NCI-H2196 treated with DMSO at 0.1 percent for 48 hours (cell line): ENCODE measurements around the gene ACTN4.
"Not testable (repeated sequence)": the region's sequence is repeated elsewhere in the genome, so short reads cannot be mapped to it uniquely, and the experiment has no call there.

Experiments used
- DNase-seq: peaks from one replicate; lab custom pipeline; 2025; ENCODE audit not compliant: unreplicated experiment; lab: John Stamatoyannopoulos, UW

The ACTN4 gene

GRCh38 chr19:38647368-38647965 lies at the start of gene ACTN4:
Gene ACTN4 (plus strand): TSS chr19:38647649. CDS start chr19:38647746, 97 bp downstream.
- DNase-seq: peak; percentile 91

- DNase-seq: no peak
These were observed 47.7 kb upstream of the ACTN4 start for GRCh38 chr19:38599722-38600121.

- DNase-seq: not testable (repeated sequence)
These were observed 44.6 kb upstream of the ACTN4 start for GRCh38 chr19:38602856-38603255.

DNA sequence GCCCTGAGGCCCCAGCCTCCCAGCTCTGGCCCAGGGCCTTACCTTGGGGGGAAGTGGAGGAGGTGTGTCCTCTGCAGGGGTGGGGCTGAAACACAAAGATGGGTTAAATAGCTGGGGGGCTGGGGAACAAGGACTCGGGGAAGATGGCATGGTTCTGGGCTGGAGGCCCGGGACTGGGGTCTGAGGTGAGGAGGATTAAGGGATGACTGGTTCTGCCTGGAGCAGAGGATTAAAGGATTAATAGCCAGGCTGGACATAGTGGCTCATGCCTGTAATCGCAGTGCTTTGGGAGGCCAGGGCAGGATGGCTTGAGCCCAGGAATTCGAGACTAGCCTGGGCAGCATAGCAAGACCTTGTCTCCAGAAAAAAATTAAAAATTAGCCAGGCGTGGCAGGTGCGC lies 41.3 kb upstream of the ACTN4 start:
- DNase-seq: no peak

DNA sequence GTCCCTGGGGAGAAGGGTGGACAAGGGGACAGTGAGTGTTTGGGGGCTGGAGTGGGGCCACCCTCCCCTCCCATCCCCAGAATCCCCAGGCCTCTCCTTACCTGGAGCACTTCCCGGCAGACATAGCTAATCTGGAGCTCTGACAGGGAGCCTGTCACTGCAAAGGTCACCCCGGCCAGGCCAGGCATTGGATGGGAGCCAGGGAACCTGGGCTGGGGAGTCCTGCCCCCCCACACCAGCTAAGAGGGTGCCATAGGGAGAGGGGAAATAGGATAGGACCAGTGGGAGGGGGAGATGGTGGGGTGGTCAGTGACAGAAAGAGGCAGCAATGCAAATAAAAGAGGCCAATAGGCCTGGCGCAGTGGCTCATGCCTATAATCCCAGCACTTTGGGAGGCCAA lies 33.2 kb upstream of the ACTN4 start:
- no peak for DNase-seq

DNA sequence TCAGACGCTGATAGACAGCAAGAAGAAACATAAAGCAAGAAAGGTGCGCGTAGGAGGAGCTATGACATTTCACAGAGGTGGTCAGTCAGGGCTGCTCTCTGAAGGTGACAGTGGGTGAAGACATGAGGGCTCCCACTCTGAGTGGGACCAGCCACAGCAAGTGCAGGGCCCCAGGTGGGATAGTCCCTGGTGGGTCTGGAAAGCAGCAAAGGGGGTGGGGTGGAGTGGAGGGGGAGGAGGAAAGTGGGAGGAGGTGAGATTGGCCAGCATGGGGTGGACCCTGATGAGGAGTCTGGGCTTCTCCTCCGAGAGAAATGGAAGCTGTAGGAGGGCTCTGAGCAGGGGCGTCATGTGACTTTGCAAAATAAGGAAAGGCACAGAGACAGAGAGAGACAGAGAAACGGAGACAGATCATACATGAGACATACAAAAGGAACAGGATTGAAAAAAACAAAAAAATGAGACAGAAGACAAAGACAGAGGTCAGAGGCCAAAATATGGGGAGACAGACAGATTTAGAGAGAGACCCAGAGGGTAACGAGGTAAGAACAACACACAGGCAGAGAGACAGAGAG lies 32.4 kb upstream of the ACTN4 start:
- DNase-seq: no peak

DNA sequence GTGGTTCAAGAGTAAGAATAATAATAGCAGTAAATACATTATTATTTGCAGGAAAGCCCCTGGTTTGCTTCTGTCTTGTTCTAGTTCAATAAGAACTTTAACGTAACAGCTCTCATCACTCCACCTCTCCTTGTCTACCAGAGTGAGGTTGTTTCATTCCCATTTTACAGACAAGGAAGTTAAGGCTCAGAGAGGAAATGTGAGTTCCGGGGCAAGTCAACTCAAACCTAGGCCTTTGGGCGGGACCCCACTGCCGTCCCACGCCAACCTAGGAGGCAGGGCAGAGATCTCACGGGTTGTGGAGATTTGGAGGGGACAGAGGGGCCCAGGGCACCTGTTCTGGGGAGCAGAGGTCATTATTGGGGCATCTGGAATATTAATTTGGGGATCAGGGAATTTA lies 31.2 kb upstream of the ACTN4 start:
- DNase-seq: no peak

DNA sequence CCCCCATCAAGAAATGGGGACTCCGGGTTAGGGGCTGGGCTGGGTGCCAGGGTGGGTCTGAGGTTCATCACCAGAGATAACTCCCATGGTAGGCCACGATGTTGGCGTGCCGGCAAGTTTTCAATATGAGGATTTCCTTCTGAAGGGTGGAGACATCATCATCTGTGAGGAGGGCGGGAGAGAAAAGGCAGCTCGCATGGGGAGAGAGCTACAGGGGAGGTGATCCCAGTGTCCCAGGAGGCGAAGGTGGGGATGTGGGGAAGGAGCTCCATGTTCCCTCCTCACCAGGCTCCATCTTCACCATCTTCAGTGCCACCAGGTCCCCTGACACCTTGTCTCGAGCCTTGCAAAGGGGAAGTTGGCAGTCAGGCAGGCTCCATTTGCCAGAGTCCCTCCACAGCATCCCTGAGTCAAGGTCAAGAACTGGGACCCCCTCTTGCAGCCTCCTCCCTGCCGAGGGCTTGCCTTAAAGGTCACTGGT lies 30.1 kb upstream of the ACTN4 start:
- DNase-seq: no peak

DNA sequence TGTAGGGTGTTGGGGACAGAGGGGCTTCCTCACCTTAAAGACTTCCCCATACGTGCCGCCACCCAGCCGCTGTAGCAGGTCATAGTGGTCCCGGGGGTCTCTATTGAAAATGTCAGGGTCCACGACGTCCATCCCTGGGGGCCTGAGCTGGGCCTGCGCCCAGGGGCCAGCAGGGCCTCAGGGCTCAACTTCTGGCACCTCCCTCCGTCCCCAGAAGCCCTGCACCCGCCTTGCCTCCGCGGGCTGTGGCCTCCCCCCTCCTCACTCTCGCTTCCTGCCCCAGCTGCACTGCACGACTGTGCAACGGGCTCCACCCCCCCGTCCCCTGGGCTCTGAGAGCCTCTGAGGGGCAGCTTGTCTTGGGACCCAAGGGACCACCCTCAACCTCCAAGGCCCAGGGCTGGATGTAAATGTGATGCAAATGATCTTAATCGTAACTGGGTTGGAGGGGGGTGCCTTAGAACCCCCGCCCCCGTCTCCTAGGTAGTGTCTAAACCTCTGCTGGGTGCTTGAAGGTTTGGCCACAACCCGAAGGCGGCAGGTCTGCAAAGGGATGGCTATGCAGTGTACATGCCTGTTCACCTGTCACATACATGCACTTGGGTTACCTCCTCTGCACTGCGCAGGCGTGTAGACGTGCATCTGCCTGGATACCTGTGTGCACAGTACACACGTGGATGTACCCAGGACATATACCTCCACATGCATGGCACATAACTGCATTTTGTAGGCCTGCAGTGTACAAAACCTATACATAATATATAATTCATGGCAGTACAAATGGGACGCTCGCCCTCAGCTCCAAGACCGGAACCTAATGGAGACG lies 29.5 kb upstream of the ACTN4 start, which contains the start of gene MAP4K1:
TSS of gene MAP4K1 (minus strand) at position 190 of the 826 bp plus-strand sequence. CDS start at position 132, 58 bp downstream.
- no peak for DNase-seq

GRCh38 chr19:38618590-38619360 lies 28.7 kb upstream of the ACTN4 start, which contains the start of gene EIF3K:
Gene EIF3K (plus strand): TSS chr19:38619188. CDS start chr19:38619269, 81 bp downstream.
- peak; percentile 96 for DNase-seq

GRCh38 chr19:38619361-38620174 lies 27.9 kb upstream of the ACTN4 start:
- DNase-seq: no peak

DNA sequence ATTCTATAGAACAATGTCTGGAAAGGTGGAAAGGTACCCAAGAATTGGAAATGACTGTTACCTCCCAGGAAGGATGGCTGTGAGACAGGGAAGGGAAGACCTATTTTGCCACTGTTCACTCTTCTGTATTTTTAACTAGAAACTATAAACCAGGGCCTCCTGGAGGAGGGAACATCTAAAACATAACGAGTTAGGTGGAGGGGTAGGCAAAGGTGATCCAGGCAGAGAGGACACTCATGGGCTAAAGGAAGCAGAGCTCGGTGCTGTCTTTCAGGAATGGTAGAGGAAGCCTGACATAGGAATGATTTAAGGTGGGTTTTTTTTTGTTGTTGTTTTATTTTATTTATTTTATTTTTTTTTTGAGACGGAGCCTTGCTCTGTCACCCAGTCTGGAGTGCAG lies 22.6 kb upstream of the ACTN4 start:
- no peak for DNase-seq

GRCh38 chr19:38626401-38626800 lies 21.0 kb upstream of the ACTN4 start:
- DNase-seq: no peak

DNA sequence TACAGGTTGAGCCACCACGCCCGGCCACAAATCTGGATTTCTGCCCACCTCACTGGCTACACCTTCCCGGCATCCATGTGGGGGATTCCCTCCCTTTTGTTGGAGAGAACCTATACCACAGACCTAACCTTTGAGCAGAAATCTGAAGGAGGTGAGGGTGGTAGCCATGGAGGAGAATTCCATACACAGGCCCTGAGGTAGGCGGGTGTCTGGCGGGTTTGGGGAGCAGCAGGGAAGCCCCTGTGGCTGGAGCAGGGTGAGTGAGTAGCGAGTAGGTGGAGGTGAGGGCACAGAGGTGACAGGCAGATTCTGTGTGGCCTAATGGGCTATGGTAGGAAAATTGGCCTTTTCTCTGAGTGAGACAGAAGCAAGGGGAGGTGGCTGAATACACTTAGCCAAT lies 17.9 kb upstream of the ACTN4 start:
- DNase-seq: no peak

DNA sequence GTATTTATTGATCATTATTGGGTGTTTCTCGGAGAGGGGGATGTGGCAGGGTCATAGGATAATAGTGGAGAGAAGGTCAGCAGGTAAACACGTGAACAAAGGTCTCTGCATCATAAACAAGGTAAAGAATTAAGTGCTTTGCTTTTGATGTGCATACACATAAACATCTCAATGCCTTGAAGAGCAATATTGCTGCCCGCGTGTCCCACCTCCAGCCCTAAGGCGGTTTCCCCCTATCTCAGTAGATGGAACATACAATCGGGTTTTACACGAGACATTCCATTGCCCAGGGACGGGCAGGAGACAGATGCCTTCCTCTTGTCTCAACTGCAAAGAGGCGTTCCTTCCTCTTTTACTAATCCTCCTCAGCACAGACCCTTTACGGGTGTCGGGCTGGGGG lies 16.1 kb upstream of the ACTN4 start:
- not testable (repeated sequence) for DNase-seq

DNA sequence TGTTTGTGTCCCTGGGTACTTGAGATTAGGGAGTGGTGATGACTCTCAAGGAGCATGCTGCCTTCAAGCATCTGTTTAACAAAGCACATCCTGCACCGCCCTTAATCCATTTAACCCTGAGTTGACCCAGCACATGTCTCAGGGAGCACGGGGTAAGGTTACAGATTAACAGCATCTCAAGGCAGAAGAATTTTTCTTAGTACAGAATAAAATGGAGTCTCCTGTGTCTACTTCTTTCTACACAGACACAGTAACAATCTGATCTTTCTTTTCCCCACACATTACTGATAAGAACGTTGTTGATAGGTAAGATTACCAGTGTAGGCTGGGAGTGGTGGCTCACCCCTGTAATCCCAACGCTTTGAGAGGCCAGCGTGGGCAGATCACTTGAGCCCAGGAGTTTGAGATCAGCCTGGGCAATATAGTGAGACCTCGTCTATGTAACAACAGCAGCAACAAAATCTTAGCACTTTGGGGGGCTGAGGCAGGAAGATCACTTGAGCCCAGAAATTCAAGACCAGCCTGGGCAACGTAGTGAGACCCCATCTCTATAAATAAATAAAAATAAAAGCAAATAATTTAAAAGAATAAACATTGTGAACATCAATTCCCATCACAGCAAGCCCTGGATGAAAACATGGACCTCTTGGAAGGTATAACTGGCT lies 15.5 kb upstream of the ACTN4 start:
- DNase-seq: not testable (repeated sequence)

DNA sequence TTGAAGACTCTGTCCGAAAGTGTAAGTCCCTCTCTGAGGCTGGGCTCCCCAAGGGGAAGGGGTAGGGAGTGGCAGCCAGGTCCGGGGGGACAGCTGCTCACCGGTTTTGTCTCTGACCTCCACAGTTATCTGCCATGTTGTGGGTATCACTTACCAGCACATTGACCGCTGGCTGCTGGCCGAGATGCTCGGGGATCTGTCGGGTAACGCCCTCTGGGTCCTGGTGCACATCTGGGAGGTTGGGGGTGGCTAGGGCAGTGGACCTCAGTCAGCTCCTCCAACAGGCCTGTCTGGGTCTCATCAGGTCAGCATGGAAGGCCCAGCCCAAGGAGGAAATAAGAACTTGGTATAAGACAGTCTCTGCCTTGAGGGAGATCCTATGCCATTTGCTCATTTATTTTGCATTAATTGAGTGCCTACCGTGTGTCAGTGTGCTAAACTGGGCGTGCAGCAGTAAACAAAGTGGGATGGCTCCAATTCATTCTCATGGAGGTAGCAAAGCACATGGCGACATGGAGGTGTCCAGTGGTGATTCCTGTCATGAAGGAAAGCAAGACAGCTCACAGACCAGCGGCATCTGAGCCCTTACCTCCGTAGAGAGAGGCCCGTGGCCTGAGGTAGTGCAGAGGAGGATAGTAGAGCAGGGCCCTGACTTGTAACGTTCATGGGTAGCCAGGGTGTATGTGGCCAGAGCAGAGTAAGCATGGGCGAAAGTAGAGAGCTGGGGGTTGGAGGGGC lies 14.8 kb upstream of the ACTN4 start:
- DNase-seq: no peak

DNA sequence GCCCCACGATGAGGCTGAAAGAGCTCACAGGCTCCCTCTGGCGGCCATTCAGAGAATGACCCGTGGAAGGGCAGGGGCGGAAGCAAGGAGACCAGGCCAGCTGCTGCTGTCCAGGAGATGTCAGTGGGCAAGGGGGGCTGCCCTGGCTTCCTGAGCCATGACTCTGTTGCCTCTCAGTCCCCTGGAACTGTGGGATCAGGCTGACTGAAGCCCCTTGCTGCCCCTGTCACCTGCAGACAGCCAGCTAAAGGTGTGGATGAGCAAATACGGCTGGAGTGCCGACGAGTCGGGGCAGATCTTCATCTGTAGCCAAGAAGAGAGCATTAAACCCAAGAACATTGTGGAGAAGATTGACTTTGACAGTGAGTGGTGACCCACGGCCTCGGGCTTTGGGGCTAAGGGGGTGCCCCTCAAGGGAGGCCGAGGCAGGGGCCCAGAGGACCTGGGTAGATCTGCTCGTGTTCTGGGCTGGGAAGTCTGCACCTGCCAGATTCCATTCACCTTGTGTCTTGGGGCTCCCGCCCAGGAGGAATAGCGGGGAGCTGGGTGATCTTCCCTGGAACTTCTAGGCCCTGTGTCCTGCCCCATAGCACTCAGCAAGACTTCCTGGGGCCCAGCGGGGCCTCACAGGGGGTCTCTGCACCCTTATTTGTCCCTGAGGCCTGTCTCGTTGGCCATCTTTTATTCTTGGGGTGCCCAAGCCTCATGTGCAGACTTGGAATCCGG lies 12.5 kb upstream of the ACTN4 start:
- DNase-seq: no peak
